SK-N-SH treated with all-trans-retinoic acid at 6 μM for 48 hours (cell line): ENCODE results near the gene OR5K4.

Source experiments
- ATAC-seq: fragments of 200-7000 bp; cut with Tn5 transposase; 3 replicates; pipeline ENCODE4 v1.9.1; 2020; ENCODE audit warnings: mild to moderate bottlenecking, moderate library complexity
- ARNTL ChIP-seq: fragments of 450-650 bp; formaldehyde crosslinking; IDR thresholded peaks from 2 replicates; pipeline ENCODE4 v1.5.0; 2020; ENCODE audit warnings: low read depth, mild to moderate bottlenecking, moderate library complexity, borderline replicate concordance
- BACH2 ChIP-seq: fragments of 250-450 bp; sonication (Bioruptor Pico); IDR thresholded peaks from 2 replicates; pipeline ENCODE4 v1.9.0; 2021; ENCODE audit warnings: mild to moderate bottlenecking, borderline replicate concordance
- CREB5 ChIP-seq: fragments of 250-450 bp; sonication (Bioruptor Pico); IDR thresholded peaks from 2 replicates; pipeline ENCODE4 v1.5.1; 2020; ENCODE audit warnings: low read depth, mild to moderate bottlenecking, moderate library complexity
- CSDC2 ChIP-seq: fragments of 250-450 bp; sonication (Bioruptor Pico); IDR thresholded peaks from 2 replicates; pipeline ENCODE4 v1.5.0; 2020; ENCODE audit warnings: mild to moderate bottlenecking, moderate library complexity
- GLIS3 ChIP-seq: fragments of 250-450 bp; sonication (Bioruptor Pico); IDR thresholded peaks from 2 replicates; pipeline ENCODE4 v1.5.0; 2020; ENCODE audit warnings: mild to moderate bottlenecking, moderate library complexity
- OSR1 ChIP-seq: fragments of 250-450 bp; sonication (Bioruptor Pico); IDR thresholded peaks from 2 replicates; pipeline ENCODE4 v1.8.0; 2022; ENCODE audit warnings: moderate library complexity, mild to moderate bottlenecking, inconsistent platforms
- PATZ1 ChIP-seq: fragments of 250-450 bp; sonication (Bioruptor Pico); IDR thresholded peaks from 2 replicates; pipeline ENCODE4 v1.8.0; 2020; ENCODE audit warnings: mild to moderate bottlenecking, moderate library complexity, borderline replicate concordance
- POU6F1 ChIP-seq: fragments of 250-450 bp; sonication (Bioruptor Pico); IDR thresholded peaks from 2 replicates; pipeline ENCODE4 v1.8.0; 2021; ENCODE audit warnings: low read depth, mild to moderate bottlenecking, moderate library complexity, borderline replicate concordance
- PPARA ChIP-seq: fragments of 250-450 bp; sonication (Bioruptor Pico); IDR thresholded peaks from 2 replicates; pipeline ENCODE4 v1.5.0; 2020; ENCODE audit warnings: mild to moderate bottlenecking, borderline replicate concordance
- SNAI2 ChIP-seq: fragments of 250-450 bp; sonication (Bioruptor Pico); IDR thresholded peaks from 2 replicates; pipeline ENCODE4 v1.5.0; 2020; ENCODE audit warnings: mild to moderate bottlenecking, moderate library complexity
- TOX ChIP-seq: fragments of 250-450 bp; sonication (Bioruptor Pico); IDR thresholded peaks from 2 replicates; pipeline ENCODE4 v1.8.0; 2021; ENCODE audit warnings: mild to moderate bottlenecking, moderate library complexity, borderline replicate concordance
- TSHZ2 ChIP-seq: fragments of 250-450 bp; sonication (Bioruptor Pico); IDR thresholded peaks from 2 replicates; pipeline ENCODE4 v1.5.0; 2020; ENCODE audit warnings: mild to moderate bottlenecking, moderate library complexity
- ZFP3 ChIP-seq: fragments of 250-450 bp; sonication (Bioruptor Pico); IDR thresholded peaks from 2 replicates; pipeline ENCODE4 v1.5.0; 2020; ENCODE audit warnings: mild to moderate bottlenecking, moderate library complexity
- ZFP30 ChIP-seq: fragments of 450-650 bp; formaldehyde crosslinking; IDR thresholded peaks from 2 replicates; pipeline ENCODE4 v1.5.0; 2022; ENCODE audit warnings: mild to moderate bottlenecking, moderate library complexity
- ZNF565 ChIP-seq: fragments of 450-650 bp; formaldehyde crosslinking; conservative IDR thresholded peaks from 2 replicates; pipeline ENCODE4 v1.5.0; 2020; ENCODE audit warnings: low read depth, mild to moderate bottlenecking, moderate library complexity
- ZNF70 ChIP-seq: fragments of 450-650 bp; formaldehyde crosslinking; IDR thresholded peaks from 2 replicates; pipeline ENCODE4 v1.5.0; 2020; ENCODE audit warnings: mild to moderate bottlenecking, moderate library complexity
- ZNF8 ChIP-seq: fragments of 450-650 bp; formaldehyde crosslinking; IDR thresholded peaks from 2 replicates; pipeline ENCODE4 v1.5.0; 2020; ENCODE audit warnings: mild to moderate bottlenecking, moderate library complexity

OR5K4 gene

GRCh38 chr3:98372445-98372844 lies 18.8 kb downstream of the OR5K4 start:
- ATAC-seq: no peak
- TF ChIP-seq CREB5 (CRISPR knock-in tag) (no peak), BACH2 (CRISPR knock-in tag) (no peak), TSHZ2 (no peak), POU6F1 (no peak), TOX (CRISPR knock-in tag) (no peak), OSR1 (CRISPR knock-in tag) (no peak), ZNF70 (CRISPR knock-in tag) (no peak), GLIS3 (CRISPR knock-in tag) (no peak), ZFP3 (CRISPR knock-in tag) (no peak), ARNTL (no peak), PPARA (CRISPR knock-in tag) (no peak)

- TF ChIP-seq ZFP3 (CRISPR knock-in tag) (no peak), TSHZ2 (no peak), ZNF8 (CRISPR knock-in tag) (no peak), CSDC2 (CRISPR knock-in tag) (no peak), POU6F1 (no peak), ZNF565 (CRISPR knock-in tag) (no peak)
- no peak for ATAC-seq
Measured at GRCh38 chr3:98376631-98377030, 23.0 kb downstream of the OR5K4 start.

- ATAC-seq: no peak
- TF ChIP-seq PATZ1: no peak
- TF ChIP-seq SNAI2 (CRISPR knock-in tag): no peak
- no peak for TF ChIP-seq BACH2 (CRISPR knock-in tag)
- no peak for TF ChIP-seq ARNTL
- TF ChIP-seq PPARA (CRISPR knock-in tag): no peak
- TF ChIP-seq ZFP30 (CRISPR knock-in tag): no peak
- no peak for TF ChIP-seq ZNF8 (CRISPR knock-in tag)
- no peak for TF ChIP-seq CREB5 (CRISPR knock-in tag)
Measured at GRCh38 chr3:98388147-98388546, 34.5 kb downstream of the OR5K4 start.
